Parathyroid adenoma (tissue), 2 donors: ENCODE measurements around the gene KMT2D.

Source experiments
- H2AFZ ChIP-seq: fragments of 300-600 bp; sonication (generic); one replicate; pipeline ENCODE4 v1.7.0; 2017; ENCODE audit warnings: antibody characterized with exemption, mild to moderate bottlenecking
- H3K27ac ChIP-seq: fragments of 300-600 bp; sonication (generic); one replicate; pipeline ENCODE4 v1.7.0; 2017
- H3K27me3 ChIP-seq: fragments of 300-600 bp; sonication (generic); one replicate; pipeline ENCODE4 v1.7.0; 2017; ENCODE audit warnings: low read length; ENCODE audit not compliant: control insufficient read depth, insufficient read depth
- H3K36me3 ChIP-seq: fragments of 300-600 bp; sonication (generic); one replicate; pipeline ENCODE4 v1.7.0; 2017; ENCODE audit warnings: low read length; ENCODE audit not compliant: control insufficient read depth, insufficient read depth
- H3K4me1 ChIP-seq: fragments of 300-600 bp; sonication (generic); one replicate; pipeline ENCODE4 v1.7.0; 2017; ENCODE audit warnings: control low read depth
- H3K4me2 ChIP-seq: fragments of 300-600 bp; sonication (generic); one replicate; pipeline ENCODE4 v1.7.0; 2017; ENCODE audit warnings: low read length
- H3K4me3 ChIP-seq: fragments of 300-600 bp; sonication (generic); one replicate; pipeline ENCODE4 v1.7.0; 2017; ENCODE audit warnings: low read depth, low read length
- H3K79me2 ChIP-seq: fragments of 300-600 bp; sonication (generic); one replicate; pipeline ENCODE4 v1.7.0; 2017; ENCODE audit warnings: control low read depth
- H3K9ac ChIP-seq: fragments of 300-600 bp; sonication (generic); one replicate; pipeline ENCODE4 v1.7.0; 2017; ENCODE audit warnings: mild to moderate bottlenecking
- H3K9me3 ChIP-seq: fragments of 300-600 bp; sonication (generic); one replicate; pipeline ENCODE4 v1.7.0; 2017; ENCODE audit warnings: low read length; ENCODE audit not compliant: control insufficient read depth
- TF ChIP-seq, protein P1 (sequence below): fragments of 300-600 bp; sonication (generic); IDR thresholded peaks from one replicate; pipeline ENCODE4 v1.7.0; 2017; ENCODE audit warnings: antibody characterized with exemption, mild to moderate bottlenecking
- donor health status: primary hyperparathyroidism.

KMT2D gene

DNA sequence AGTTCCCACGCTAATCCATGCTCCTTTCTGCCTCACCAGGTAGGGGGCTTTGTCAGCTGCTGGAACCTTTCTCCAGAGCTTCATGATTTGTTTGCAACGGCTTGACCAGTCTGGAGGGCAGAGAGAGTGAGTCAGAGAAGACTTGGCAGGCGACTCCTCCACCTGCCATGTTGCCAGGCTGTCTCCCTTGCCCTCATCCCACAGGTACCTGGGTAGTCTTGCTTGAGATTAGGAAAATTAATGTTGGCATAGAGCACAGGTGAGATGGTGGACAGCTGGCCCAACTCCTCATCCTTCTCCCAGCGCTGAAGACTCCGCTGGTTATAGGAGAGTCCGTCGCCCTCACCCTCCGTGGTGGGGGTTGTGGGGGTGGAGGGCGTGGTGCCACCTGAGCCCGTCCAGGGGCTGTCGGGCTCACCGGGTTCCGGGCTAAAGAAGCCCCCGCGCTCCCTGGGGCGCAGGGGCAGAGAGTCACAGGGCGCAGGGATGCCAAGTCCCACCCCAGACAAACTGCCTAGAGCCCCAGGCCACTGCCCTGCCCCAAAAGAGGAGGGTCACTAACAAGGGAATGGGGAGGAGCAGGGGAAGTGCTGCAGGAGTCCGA is 18.6 kb downstream of the KMT2D start:
- Histone ChIP-seq H3K4me1 (no peaks in the 10 kb centered on the region), H2AFZ (no peak overlapping the region), H3K4me2 (no peak overlapping the region), H3K27ac (no peak overlapping the region), H3K36me3 (no peaks in the 10 kb centered on the region), H3K79me2 (no peaks in the 10 kb centered on the region), H3K4me3 (no peak overlapping the region), H3K9me3 (no peaks in the 10 kb centered on the region), H3K9ac (no peak overlapping the region), H3K27me3 (no peaks in the 10 kb centered on the region)
- TF ChIP-seq, protein P1, sequence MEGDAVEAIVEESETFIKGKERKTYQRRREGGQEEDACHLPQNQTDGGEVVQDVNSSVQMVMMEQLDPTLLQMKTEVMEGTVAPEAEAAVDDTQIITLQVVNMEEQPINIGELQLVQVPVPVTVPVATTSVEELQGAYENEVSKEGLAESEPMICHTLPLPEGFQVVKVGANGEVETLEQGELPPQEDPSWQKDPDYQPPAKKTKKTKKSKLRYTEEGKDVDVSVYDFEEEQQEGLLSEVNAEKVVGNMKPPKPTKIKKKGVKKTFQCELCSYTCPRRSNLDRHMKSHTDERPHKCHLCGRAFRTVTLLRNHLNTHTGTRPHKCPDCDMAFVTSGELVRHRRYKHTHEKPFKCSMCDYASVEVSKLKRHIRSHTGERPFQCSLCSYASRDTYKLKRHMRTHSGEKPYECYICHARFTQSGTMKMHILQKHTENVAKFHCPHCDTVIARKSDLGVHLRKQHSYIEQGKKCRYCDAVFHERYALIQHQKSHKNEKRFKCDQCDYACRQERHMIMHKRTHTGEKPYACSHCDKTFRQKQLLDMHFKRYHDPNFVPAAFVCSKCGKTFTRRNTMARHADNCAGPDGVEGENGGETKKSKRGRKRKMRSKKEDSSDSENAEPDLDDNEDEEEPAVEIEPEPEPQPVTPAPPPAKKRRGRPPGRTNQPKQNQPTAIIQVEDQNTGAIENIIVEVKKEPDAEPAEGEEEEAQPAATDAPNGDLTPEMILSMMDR, result no peak

DNA sequence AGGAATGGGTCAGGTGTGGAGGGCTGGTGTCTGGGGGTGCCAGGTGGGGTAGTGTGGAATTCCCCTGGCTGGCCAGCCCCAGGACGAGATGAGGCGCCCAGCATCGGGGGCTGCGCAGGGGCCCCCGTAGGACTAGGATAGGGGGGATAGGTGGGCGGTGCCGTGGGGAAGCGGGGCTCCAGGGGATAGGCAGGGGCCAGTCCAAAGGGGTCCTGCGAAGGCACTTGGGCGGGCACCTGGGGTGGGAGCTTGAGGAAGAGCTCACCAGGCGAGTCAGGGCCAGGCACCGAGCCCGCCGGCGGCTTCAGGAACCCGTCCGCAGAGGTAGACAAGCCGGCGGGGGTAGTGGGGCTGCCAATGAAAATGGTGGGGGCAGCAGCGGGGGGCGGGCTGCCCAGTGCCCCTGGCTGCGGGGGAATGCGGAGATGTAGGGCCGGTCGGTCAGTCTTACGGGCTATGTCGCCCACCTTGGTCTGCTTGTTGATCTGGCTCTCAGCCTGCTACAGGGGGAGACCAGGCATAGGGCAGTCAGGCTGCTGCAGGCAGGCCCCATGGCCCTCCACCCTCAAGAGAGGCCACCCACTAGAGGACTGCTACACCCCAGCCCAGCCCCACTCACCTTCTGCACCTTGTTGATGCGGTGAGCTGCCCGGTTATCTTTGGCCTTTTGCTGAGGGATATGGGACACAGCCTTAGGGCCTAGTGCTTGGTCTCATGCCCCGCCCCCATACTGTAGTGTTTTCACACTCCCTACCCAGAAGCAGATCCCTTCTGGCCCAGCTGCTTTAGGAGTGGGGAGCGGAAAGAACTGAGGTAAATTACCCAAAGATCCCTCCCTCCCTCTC is 19.3 kb downstream of the KMT2D start:
- H3K9me3 ChIP-seq, result no peaks in the 10 kb centered on the region
- no peaks in the 10 kb centered on the region for H3K79me2 ChIP-seq
- no peak overlapping the region for H3K9ac ChIP-seq
- H3K4me3 ChIP-seq, result no peak overlapping the region
- no peak overlapping the region for H3K27ac ChIP-seq
- H2AFZ ChIP-seq, result no peak overlapping the region
- TF ChIP-seq, protein P1, result no peak
- no peaks in the 10 kb centered on the region for H3K36me3 ChIP-seq
- H3K4me1 ChIP-seq, result no peaks in the 10 kb centered on the region
- no peaks in the 10 kb centered on the region for H3K27me3 ChIP-seq
- H3K4me2 ChIP-seq, result no peak overlapping the region

DNA sequence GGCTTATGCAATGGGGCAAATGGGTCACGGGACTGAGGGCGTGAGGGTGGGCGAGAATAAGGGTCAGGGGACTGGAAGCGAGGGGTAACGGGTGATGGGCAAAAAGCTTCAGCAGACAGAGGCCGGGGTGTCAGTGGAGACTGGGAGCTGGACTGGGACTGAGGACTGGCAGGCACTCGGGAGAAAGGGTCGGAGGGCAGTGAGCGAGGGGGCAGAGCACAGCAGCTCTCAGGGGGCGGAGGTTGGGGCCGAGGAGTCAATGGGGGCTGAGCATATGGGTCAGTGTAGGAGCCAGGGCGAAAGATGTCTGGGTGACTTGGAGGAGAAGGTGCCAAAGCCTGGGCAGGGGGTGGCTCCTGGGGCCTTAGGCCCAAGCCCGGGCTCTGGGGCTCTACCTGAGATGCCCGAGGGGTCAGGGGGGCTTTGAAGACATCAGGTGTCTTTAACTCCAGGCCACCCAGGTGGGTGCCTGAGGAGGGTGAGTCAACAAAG is 20.2 kb downstream of the KMT2D start:
- Histone ChIP-seq H3K27me3 (no peaks in the 10 kb centered on the region), H2AFZ (no peak overlapping the region), H3K27ac (no peak overlapping the region), H3K9ac (no peak overlapping the region), H3K4me2 (no peak overlapping the region), H3K4me3 (no peak overlapping the region), H3K79me2 (no peaks in the 10 kb centered on the region), H3K36me3 (no peaks in the 10 kb centered on the region), H3K4me1 (no peaks in the 10 kb centered on the region), H3K9me3 (no peaks in the 10 kb centered on the region)
- TF ChIP-seq, protein P1, result no peak

DNA sequence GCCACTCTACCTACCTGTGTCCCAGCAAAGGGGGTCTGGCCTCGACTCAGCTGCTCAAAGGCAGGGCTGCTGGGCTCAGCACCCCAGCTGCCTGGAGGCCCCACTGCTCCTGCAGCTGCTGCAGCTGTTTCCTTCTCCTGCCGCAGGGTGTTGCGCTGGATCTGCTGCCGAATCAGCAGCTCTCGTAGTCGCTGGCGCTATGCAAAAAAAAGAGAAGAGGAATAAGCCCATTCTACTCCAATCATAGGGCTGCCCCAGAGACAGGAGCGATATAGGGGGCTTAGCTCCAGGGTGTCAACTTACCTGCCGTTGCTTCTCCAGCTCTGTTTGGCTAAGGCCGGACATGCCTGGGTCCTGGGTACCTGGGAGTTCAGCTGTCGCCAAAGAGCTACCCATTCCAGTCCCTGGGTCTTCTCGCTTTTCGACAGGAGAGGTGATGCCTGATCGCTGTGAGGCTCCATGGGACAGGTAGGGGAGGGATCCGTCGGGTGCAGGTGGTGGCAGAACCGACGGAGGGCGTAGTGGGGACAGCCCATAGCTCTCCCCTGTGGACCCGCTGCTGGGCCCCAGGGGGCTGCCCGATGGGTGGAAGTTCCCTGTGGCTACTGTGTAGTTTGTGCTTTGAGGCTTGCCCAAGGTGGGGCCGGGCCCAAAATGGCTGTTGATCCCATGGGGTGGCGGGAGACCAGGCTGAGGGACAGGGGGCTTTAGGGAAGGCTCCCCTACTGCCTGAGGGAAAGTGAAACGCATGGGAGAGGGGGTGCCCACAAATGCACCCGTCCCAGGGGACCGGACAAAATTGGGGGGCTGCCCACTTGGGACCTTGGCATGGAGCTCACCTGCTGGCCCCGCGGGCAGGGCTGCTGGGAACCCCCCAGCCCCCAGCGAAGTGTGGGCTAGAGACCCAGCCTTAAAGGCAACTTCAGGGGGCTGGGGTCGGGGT is 20.9 kb downstream of the KMT2D start:
- no peak overlapping the region for H3K27ac ChIP-seq
- no peaks in the 10 kb centered on the region for H3K36me3 ChIP-seq
- no peaks in the 10 kb centered on the region for H3K79me2 ChIP-seq
- H3K9ac ChIP-seq, result no peak overlapping the region
- H3K4me3 ChIP-seq, result no peak overlapping the region
- TF ChIP-seq, protein P1, result no peak
- no peak overlapping the region for H2AFZ ChIP-seq
- no peak overlapping the region for H3K4me2 ChIP-seq
- H3K4me1 ChIP-seq, result no peaks in the 10 kb centered on the region
- H3K9me3 ChIP-seq, result no peaks in the 10 kb centered on the region
- no peaks in the 10 kb centered on the region for H3K27me3 ChIP-seq
